GM12874 (cell line): Measurements from ENCODE around the gene THBS3.

Experiments
- TF ChIP-seq, protein P1 (sequence below): IDR thresholded peaks from 2 replicates; pipeline ENCODE4 v1.5.1; 2011; ENCODE audit warnings: low read depth, mild to moderate bottlenecking, control low read depth, low read length, moderate library complexity; ENCODE audit not compliant: insufficient read depth

THBS3 gene

GRCh38 chr1:155206891-155207805, 549 bp downstream of the THBS3 start:
- TF ChIP-seq, protein P1, sequence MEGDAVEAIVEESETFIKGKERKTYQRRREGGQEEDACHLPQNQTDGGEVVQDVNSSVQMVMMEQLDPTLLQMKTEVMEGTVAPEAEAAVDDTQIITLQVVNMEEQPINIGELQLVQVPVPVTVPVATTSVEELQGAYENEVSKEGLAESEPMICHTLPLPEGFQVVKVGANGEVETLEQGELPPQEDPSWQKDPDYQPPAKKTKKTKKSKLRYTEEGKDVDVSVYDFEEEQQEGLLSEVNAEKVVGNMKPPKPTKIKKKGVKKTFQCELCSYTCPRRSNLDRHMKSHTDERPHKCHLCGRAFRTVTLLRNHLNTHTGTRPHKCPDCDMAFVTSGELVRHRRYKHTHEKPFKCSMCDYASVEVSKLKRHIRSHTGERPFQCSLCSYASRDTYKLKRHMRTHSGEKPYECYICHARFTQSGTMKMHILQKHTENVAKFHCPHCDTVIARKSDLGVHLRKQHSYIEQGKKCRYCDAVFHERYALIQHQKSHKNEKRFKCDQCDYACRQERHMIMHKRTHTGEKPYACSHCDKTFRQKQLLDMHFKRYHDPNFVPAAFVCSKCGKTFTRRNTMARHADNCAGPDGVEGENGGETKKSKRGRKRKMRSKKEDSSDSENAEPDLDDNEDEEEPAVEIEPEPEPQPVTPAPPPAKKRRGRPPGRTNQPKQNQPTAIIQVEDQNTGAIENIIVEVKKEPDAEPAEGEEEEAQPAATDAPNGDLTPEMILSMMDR: peak; percentile 84

- TF ChIP-seq, protein P1: no peak
These were observed 1.6 kb downstream of the THBS3 start for GRCh38 chr1:155205969-155206593.

DNA sequence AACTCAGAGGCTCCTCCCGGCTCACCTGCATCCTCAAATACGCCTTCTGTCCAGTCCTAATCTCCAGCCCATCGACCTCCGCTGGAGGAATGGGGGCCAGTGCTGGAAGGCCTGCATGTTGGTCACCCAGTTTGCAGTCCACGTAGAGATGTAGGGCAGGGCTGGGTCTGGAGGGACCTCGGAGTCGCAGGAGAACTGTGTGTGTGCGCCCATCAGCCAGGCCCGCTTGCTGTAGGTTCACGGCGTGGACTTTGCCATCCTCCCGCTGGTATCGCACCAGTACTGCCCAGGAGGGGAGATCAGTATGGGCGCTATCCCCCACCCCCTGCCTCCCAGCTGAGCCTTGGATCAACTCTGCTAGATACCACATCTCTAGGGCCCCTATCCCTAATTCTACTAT, 2.7 kb downstream of the THBS3 start:
- TF ChIP-seq, protein P1: no peak

DNA sequence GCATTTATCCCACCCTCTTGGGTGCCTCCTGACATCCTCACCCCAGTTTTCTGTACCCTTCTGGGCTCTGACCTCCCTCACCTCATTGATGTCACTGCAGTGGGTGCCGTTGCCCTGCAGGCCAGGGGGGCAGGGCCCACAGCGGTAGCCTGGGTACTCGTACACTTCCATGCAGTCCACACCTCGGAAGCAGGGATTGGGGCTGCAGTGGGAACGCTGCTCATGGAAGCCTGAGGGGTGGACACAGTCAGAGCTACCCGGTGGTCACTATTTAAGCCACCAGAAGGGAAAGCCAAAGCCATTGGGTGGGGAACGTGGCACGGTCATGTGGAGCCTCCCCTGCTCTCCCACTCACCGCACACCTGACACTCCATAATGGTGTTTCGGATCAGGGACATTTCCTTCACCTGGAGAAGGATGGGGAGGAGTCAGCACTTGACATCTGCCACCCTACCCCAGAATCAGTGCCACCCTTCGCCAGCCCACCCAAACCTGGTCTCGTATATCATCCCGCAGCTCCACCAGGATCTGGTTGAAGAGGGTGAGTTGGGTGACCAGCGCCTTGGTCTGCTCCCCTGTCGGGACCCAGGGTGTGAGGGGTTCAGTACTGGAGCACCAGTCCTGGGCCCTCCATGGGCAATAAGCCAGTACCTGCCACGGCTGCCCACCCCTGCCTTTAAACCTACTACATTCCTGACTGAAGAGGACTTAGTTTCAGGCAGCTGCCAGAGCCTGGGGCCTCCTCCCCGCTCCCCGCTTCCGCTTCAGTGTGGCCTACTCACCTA, 4.8 kb downstream of the THBS3 start:
- TF ChIP-seq, protein P1: no peak

DNA sequence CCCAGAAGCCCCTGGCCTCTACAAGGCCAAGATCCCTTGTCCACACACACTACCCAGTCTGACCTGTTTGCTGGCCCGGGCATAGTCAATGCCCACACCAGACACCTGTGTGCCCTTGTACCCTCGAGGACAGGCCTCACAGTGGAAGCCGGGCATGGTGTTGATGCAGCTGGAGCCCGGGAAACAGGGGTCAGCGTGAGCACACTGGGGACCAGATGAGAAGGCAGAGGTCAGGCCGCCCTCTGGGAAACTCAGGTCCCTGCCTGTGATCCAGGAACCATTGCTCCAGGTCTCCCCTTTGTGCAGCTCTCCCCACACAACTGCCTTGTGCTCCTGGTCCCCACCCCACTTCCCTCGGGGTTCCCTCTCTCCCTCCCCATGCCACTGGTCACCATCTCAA, 5.5 kb downstream of the THBS3 start:
- TF ChIP-seq, protein P1: no peak

GRCh38 chr1:155200920-155201319, 6.8 kb downstream of the THBS3 start:
- TF ChIP-seq, protein P1: no peak

- TF ChIP-seq, protein P1: no peak
These were observed 7.9 kb downstream of the THBS3 start for GRCh38 chr1:155199792-155200191.
